NCI-H128 (cell line): ENCODE measurements around the gene OR4D5.

Source experiments
- DNase-seq: peaks from one replicate; lab custom pipeline; 2025; ENCODE audit not compliant: unreplicated experiment; lab: John Stamatoyannopoulos, UW

The OR4D5 gene

DNA sequence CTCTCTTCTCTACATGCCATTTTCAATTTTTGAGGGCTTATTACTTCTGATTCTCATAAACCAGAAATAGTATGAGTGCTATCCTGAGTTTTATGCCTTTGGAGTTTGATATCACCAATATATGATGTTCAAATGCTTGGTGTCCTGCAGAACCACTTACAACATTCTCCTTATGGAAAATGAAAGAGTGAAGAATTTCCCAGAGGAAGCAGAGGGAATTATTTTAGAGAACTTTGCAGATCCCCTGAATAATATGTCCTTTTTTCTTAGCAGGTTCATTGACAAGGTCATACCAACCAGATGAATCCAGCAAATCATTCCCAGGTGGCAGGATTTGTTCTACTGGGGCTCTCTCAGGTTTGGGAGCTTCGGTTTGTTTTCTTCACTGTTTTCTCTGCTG lies at the start of gene OR4D5:
OR4D5 (plus strand) TSS at position 301 of the 400 bp plus-strand sequence; CDS start at position 301, 0 bp downstream.
- DNase-seq = no peak

DNA sequence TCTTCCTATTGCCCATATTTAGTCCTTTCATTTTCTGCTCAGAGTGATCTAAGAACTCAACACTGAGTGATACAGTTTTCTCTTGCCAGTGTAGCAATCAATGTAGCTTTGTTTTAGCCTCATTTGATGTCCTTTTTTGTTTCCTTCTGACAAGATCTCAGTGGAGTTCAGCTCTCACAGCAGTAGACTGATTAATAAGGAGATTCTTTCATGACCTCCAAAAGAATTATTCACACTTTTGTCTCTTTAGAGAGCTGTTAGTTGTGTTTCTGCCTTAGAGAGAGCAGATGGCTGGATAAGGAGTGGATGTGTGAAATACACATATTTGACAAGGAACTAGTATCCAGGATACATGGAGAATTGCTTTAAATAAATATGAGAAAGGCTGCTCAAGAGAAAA lies 47.4 kb upstream of the OR4D5 start:
- no peak for DNase-seq

DNA sequence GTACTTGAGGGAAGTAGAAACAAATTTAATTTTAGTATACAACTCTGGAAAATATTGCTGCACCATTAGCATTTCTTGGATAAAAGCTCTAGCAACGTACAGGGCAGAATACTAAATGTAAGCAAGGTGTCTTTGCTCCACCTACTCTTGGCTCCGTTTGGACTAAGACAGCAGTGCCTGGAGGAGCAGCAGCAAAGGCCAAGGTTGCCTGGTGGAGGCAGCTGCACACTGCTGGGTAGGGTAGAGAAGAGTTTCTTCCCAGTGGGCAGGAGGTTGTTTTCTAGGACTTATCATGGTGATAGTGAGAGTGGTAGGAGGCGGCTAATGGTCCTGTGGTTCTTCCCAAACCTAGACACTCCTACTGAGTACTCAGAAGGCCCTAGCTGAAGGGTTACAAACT lies 39.6 kb upstream of the OR4D5 start:
- DNase-seq = no peak

DNA sequence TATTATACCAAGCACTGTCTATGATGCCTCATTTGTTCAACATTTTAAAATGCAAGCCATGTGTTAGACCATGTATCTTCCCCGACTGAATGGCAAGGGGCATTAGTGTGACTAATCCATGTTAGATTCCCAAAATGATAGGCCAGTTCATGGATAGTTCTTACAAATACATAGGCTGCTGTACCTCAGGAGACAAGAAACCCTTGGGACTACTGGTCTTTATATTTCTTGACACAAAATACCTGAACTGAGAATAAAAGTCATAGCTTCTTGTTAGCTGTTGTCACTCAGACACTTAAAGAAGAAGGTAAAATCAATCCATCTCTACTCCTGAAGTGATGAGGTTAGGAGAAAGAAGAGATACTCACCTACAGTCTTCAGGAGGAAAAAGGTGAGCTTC lies 37.5 kb upstream of the OR4D5 start, which contains the start of gene OR8D4:
OR8D4 (plus strand) TSS at position 301 of the 400 bp plus-strand sequence. CDS start 4,265 bp downstream, outside the sequence.
- DNase-seq = no peak

DNA sequence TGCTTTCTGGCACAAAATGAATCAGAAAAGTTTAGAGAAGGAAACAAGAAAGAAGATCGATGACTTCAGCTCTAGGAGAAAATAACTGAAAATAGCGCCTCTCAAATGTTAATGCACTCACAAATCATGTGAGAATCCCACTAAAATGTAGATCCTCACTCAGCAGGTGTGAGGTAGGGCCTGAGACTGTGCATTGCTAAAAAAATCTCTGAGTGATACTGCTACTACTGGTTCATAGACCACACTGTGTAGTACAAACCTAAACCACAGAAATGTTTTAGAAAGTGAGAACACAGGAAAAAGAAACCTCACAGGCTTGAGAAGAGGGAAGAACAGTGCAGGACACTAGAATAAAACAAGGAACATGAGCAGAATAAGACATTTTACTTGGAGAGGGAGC lies 35.5 kb upstream of the OR4D5 start:
- no peak for DNase-seq

DNA sequence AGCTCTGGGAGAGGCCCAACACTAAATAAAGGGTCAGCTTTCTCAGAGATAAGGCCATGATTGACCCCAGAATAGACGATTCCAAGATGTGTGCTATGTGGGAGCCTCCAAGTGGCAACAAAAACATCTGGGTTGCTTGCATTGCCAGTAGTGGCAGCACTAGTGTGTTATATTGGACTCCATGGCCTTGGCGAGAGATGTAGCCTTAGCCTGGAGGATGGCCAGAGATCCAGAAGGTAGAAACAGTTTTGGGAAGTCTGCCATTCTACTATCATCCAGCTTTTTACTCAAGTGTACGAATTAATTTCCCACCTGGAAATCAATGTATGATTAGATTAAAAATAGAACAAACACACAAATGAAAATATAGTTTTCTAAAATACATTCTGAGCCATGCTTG lies 34.5 kb upstream of the OR4D5 start:
- DNase-seq = no peak

DNA sequence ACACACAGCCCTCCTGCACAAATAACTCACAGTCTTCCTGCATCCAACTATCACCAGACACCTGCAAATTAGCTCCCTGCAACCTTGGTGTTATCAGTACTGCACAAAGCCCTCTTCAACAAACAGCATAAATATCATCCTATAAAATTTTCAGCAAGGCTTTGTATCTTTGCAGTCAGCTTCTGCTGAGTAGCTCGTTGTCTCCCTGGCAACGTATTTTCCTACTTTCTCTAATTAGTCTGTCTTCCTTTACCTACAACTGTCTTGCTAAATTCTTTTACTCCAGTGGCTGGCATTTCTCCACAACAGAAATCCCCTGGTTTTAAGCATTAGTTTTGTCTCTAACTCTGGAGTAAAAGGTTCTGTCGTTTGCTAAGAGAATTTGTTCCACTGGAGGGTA lies 33.6 kb upstream of the OR4D5 start:
- DNase-seq = no peak

DNA sequence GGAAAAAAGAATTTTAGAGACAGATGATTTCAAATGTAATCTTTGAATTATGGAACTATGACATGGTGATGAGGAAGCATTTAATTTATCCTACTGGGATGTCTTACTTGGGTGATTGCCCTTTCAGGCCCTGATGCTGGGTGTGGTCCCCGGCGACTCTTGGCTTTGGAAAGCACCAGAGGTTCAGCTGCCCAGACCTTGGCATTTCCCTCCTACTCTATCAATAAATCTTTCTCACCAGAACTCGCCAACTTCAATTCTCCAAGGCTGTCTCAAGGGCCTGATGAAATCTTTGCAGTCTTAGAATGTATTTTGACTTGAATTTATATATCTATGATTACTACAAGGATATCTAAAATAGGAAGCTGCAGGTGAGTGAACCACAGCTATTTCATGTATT lies 18.5 kb upstream of the OR4D5 start:
- no peak for DNase-seq

DNA sequence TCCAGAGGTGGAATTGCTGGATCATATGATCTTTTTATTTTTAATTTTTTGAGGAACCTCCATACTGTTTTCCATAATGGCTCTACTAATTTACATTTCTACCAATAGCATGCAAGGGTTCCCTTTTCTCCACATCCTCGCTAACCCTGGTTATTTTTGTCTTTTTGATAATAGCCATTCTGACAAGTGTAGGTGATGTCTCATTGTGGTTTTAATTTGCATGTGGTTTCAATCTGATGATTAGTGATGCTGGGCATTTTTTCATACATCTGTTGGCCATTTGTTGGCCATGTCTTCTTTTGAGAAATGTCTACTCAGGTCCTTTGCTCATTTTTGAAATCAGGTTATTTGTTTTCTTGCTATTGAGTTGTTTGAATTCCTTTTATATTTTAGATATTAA lies 15.4 kb upstream of the OR4D5 start:
- DNase-seq = no peak

DNA sequence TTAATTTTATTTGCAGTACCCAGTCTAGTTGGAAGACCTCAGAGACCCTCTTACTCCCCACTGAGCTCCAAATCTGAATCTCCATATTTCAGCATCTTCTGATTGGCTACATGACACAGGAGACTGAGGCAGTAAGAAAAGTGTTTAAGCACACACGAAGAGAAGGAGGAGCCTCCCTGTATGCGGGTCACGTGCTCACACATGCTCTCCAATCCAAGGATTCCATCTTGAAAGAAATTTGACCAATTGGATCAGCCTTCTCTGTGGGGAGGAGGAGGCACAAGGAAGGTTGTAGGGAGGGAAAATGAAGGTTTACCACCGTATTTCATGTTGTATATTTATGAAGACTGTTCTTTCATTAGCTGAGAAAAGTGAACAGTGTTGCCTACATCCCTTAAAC lies 3.0 kb downstream of the OR4D5 start:
- no peak for DNase-seq

DNA sequence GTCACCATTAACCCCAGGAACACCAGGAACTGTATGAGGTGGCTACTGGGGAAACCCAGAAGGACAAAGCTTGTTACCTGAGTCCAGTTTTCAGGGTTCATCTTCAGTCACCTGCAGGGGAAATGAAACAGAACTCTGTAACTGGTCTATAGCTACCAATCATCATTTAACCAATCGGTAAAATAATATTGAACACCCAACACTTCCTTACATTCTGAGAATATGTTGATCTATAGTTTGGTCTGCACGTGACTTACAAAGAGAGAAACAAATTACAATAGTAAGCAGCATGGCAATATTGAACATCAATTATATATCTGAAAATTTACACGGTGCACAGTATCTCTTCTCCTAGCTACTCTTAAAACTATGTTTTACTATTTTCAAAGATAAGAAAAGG lies 4.3 kb downstream of the OR4D5 start, which contains the start of gene OR6T1:
OR6T1 (minus strand) TSS at position 101 of the 400 bp plus-strand sequence; CDS start at position 101, 0 bp downstream.
- no peak for DNase-seq

DNA sequence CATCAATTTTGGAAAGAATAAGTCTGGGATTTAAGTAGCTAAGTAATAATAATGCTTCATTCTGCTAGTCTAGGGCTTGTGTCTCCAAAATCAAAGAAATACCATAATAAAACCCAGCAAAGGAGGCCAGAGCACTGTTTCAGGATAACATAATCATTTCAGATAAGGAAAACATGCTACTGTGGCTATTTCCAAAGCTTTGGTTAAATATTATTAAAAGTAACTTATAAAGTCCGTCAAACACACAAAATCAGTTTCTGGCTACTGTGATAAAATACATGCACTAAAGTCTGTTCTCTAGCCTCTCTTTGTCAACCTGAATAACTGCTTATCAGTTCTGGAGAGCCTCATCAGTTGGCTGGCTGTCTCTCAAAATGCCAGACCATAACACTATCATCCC lies 5.7 kb downstream of the OR4D5 start:
- no peak for DNase-seq

DNA sequence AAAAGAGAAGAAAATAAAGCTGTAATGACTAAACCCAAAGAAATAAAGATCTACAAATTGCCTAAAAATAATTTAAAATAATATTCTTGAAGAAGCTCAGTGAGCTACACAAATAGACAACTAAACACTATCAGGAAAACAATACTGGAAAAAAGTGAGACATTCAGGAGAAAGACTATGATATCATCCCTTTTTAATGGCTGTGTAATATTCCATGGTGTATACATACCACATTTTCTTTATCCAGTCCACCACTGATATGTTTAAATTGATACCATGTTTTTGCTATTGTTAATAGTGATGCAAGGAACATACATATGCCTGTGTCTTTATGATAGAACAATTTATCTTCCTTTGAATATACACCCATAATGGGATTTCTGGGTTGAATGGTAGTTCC lies 17.3 kb downstream of the OR4D5 start:
- no peak for DNase-seq

DNA sequence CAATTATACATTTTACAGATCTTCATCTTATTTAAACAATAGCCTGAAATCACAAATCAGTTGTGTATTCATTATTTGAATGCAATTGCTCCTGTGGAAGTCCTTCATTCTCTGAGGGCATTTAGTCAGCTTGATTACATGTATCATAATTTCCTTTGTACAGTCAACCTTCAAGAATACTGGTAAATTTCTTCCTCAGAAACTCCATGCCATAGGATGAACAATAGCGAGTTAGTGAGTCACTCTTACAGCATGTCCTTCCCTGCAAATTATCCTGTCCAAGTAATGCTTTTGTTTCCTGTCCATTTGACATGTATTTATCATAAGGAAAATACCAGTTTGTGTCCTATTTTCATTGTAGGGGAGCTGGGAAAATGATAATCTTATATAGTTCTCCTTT lies 34.4 kb downstream of the OR4D5 start:
- DNase-seq = no peak

DNA sequence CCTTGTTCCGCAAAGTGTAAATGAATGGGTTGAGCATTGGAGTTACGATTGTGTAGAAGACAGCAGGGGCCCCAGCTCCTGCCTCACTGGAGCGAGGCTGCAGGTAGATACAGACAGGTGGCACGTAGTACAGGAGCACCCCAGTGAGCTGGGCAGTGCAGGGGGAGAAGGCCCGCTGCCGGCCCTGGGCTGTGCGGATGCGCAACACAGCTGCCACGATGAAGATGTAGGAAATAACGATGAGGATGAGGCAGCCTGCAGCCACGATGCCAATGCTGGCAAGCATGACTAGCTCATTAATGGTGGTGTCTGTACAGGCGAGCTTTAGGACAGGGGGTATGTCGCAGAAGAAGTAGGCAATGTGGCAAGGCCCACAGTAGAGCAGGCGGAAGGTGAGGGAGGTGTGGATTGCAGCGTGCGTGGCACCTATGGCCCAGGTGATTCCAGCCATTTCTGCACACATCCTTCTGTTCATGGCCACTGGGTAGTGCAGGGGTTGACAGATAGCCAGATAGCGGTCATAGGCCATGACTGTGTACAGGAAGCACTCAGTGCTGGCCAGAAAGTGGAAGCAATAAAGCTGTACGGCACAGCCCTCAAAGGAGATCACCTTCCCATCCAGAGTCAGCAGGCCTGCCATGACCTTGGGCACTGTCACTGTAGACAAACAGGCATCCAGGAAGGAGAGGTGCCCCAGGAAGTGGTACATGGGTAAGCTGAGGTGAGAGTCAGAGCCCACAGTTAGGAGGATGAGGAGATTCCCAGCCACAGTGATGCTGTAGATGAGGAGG lies 37.5 kb downstream of the OR4D5 start:
- DNase-seq = no peak

DNA sequence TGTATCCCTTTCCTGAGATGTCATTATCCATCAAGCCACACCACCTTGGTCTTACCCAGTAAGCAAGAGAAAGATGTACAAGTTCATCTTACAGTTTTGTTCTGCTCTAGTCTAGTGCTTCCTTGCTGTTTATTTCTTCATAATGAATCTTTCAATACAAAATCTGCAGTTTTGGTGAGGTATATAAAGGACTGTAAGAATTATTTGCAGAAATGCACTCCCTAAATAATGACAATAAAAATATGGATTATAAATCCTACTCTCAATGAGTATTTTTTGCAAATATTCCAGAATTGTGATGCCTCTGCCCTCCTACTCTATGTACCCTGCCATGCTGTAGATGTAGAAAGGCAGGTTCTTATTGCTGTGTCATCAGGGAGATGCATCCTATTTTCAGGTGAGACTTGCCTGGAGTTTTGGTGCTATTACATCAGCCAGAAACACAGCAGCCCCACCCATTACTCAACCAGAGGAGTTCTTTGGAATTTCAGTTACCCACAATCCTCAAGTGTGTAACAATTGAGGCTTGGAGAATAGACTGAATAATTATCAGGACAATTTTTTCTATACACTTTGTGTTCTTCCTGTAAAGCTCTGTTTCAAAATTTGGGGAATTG lies 38.4 kb downstream of the OR4D5 start, which contains the start of gene OR10S1:
OR10S1 (minus strand) TSS at position 51 of the 617 bp plus-strand sequence. CDS start 117 bp downstream, outside the sequence.
- DNase-seq = no peak

DNA sequence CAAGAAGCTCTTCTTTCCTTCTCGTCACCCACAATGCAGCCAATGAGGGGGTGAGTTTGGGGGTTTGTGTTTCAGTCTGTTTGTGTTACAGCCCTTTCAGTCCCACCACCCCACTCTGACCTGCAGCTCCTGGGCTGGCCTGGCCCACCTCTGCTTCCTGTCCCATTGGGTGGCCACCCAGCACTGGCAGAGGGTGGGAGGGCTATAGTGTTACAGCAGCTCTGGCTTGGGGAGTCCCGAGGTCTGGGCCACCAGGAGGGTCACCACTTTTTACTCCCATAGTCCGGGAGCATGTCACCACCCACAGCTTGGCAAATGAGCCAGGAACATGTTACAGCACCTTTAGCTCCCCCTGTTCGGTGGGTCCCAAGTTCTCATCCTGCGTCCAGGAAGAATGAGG lies 39.9 kb downstream of the OR4D5 start:
- no peak for DNase-seq
